Measurements from ENCODE around the gene UGT2B10. TPM values are rescaled to one million over a fixed set of nuclear protein-coding genes. Genes with fewer than 3 reads are reported as not detected.

The UGT2B10 gene
- total RNA-seq, 1 experiment from 2014 or later, result not detected

- peaks cover 0 to 11% of the 10 kb centered on the region in 2 experiments; a peak in 2 of 4 replicates for H3K4me1 Mint-ChIP-seq
- no peak for TF ChIP-seq CTCF (conservative IDR thresholded peaks at IDR 0.05)
- H3T11ph ChIP-seq (ENCODE audit: low read length), result no peak overlapping the region
Measured at GRCh38 chr4:68874507-68874906, 58.7 kb downstream of the UGT2B10 start.

More at GRCh38 chr4:68874507-68874906, 58.7 kb downstream of the UGT2B10 start:
- H2BK12ac ChIP-seq (ENCODE audit: insufficient read length, low read depth, low read length), result no peak overlapping the region
- no peak overlapping the region for H3K27ac ChIP-seq (ENCODE audit: insufficient read length, low read depth, low read length)
- H3K4ac ChIP-seq (ENCODE audit: low read depth, low read length), result no peak overlapping the region
- no peak overlapping the region for H2AK5ac ChIP-seq (ENCODE audit: insufficient read length, low read length)
- H3K4me2 ChIP-seq (ENCODE audit: insufficient read depth, insufficient read length, low read length), result no peak overlapping the region
- no peak overlapping the region for H2BK20ac ChIP-seq (ENCODE audit: low read depth, low read length, poor library complexity, severe bottlenecking)
- H3K4me3 Mint-ChIP-seq, result no peak overlapping the region
- no peak overlapping the region for H4K5ac ChIP-seq (ENCODE audit: insufficient read length, low read depth, low read length)
- H2BK15ac ChIP-seq (ENCODE audit: low read depth, low read length), result no peak overlapping the region
- no peak overlapping the region for H3K56ac ChIP-seq (ENCODE audit: insufficient read length, low read depth, low read length)
- no peaks in the 10 kb centered on the region for H3K9me3 ChIP-seq (ENCODE audit: control insufficient read depth, low read depth, low read length)
- no peak overlapping the region for H2AFZ ChIP-seq (ENCODE audit: low read length)
- H4K20me1 ChIP-seq (ENCODE audit: control insufficient read depth, insufficient read depth, insufficient read length), result no peaks in the 10 kb centered on the region
- H3K14ac ChIP-seq (ENCODE audit: insufficient read depth, low read length), result no peak overlapping the region
- no peak overlapping the region for H4K8ac ChIP-seq (replicated peaks; ENCODE audit: insufficient read length, low read depth, low read length)
- H3K79me2 ChIP-seq (ENCODE audit: insufficient read depth, low read length), result no peaks in the 10 kb centered on the region
- no peak overlapping the region for H3K27ac Mint-ChIP-seq
- H3K18ac ChIP-seq (ENCODE audit: insufficient read length, low read depth, low read length), result no peak overlapping the region
- no peaks in the 10 kb centered on the region for H3K23me2 ChIP-seq (ENCODE audit: insufficient read length, low read depth, low read length, poor library complexity, severe bottlenecking)
- H3K9ac ChIP-seq (ENCODE audit: extremely low read depth, insufficient read length, low read length), result no peak overlapping the region
- no peaks in the 10 kb centered on the region for H3K4me1 ChIP-seq (ENCODE audit: insufficient read depth, low read length)
- H3K79me1 ChIP-seq (ENCODE audit: insufficient read depth, low read depth, low read length, poor library complexity, severe bottlenecking), result no peaks in the 10 kb centered on the region
- no peak for DNase-seq
- H3K27me3 ChIP-seq (ENCODE audit: insufficient read depth, low read length), result no peaks in the 10 kb centered on the region
- H3K9me3 Mint-ChIP-seq, result peaks cover 0 to 2% of the 10 kb centered on the region in 2 experiments; a peak in 2 of 5 replicates
- no peaks in the 10 kb centered on the region; a peak in 2 of 7 replicates for H3K36me3 Mint-ChIP-seq (ENCODE audit: insufficient read depth in 1 of 3, low read depth in 3 of 3)
- H2BK5ac ChIP-seq (ENCODE audit: insufficient read length, low read length), result no peak overlapping the region
- H4K91ac ChIP-seq (ENCODE audit: insufficient read length, low read depth, low read length), result no peak overlapping the region
- no peak overlapping the region for H3K23ac ChIP-seq (ENCODE audit: insufficient read length, low read depth, low read length)
- H2BK120ac ChIP-seq (ENCODE audit: low read depth, low read length, poor library complexity, severe bottlenecking), result no peak overlapping the region
- H3K27me3 Mint-ChIP-seq (ENCODE audit: low read depth), result no peaks in the 10 kb centered on the region

Data from H9 (cell line).